IMR-90 (cell line): Measurements from ENCODE around the gene ZCCHC14. TPM values are rescaled to one million over a fixed set of nuclear protein-coding genes. Genes with fewer than 3 reads are reported as not detected.
A peak's percentile ranks its signal among the peaks of the same experiment; 100 is the strongest.

Source experiments
- ATAC-seq: fragments of 200-7000 bp; cut with Tn5 transposase; 2 replicates; pipeline ENCODE4 v1.9.1; 2020; ENCODE audit warnings: low read depth, mild to moderate bottlenecking, moderate library complexity
- BruUV-seq: library from RNA; stranded (reverse); fragments of 400-500 nt; replicated peaks from 2 replicates; lab custom pipeline; 2021; lab: Mats Ljungman, UMichigan
- CTCF ChIA-PET: fragments of 300-600 bp; formaldehyde crosslinking; extraction: SDS; loops from one replicate; lab custom pipeline; 2021; ENCODE audit warnings: antibody characterized with exemption; lab: Yijun Ruan, JAX
- POLR2A ChIA-PET: fragments of 300-600 bp; sonication (Branson Sonifier 250); formaldehyde crosslinking; loops from one replicate; lab custom pipeline; 2022; ENCODE audit warnings: antibody characterized with exemption; ENCODE audit not compliant: unreplicated experiment; lab: Charles Lee
- DNase-seq: peaks from one replicate; pipeline ENCODE4 v3.0.0; 2013
- H2AFZ ChIP-seq: replicated peaks from 2 replicates; pipeline ENCODE3; 2013; ENCODE audit warnings: low read length, mild to moderate bottlenecking; ENCODE audit not compliant: poor library complexity
- H2AK5ac ChIP-seq: 2 replicates; pipeline ENCODE4 v1.6.1; 2013; ENCODE audit warnings: low read depth, low read length, inconsistent platforms
- H2AK9ac ChIP-seq: replicated peaks from 2 replicates; pipeline ENCODE3; 2013; ENCODE audit warnings: mild to moderate bottlenecking, low read depth, low read length, moderate library complexity; ENCODE audit not compliant: poor library complexity
- H2BK120ac ChIP-seq: 2 replicates; pipeline ENCODE4 v1.6.1; 2013; ENCODE audit warnings: low read depth, low read length, inconsistent platforms
- H2BK15ac ChIP-seq: 3 replicates; pipeline ENCODE4 v1.6.1; 2013; ENCODE audit warnings: low read depth, low read length, inconsistent platforms
- H2BK20ac ChIP-seq: 2 replicates; pipeline ENCODE4 v1.6.1; 2013; ENCODE audit warnings: low read depth, mild to moderate bottlenecking, inconsistent platforms, low read length, moderate library complexity
- H2BK5ac ChIP-seq: 2 replicates; pipeline ENCODE4 v1.6.1; 2013; ENCODE audit warnings: mild to moderate bottlenecking, low read depth, low read length, inconsistent platforms; ENCODE audit not compliant: poor library complexity, severe bottlenecking
- H3K14ac ChIP-seq: replicated peaks from 2 replicates; pipeline ENCODE4 v1.6.1; 2013; ENCODE audit warnings: low read depth, low read length, inconsistent platforms
- H3K18ac ChIP-seq: 2 replicates; pipeline ENCODE4 v1.6.1; 2013; ENCODE audit warnings: low read depth, low read length, control low read depth
- H3K23ac ChIP-seq: 2 replicates; pipeline ENCODE4 v1.6.1; 2013; ENCODE audit warnings: low read depth, low read length, inconsistent platforms
- H3K27ac ChIP-seq: 2 replicates; pipeline ENCODE4 v1.5.1; 2013; ENCODE audit warnings: mild to moderate bottlenecking, control low read depth, low read length; ENCODE audit not compliant: insufficient read depth
- H3K27me3 ChIP-seq: 2 replicates; pipeline ENCODE4 v1.6.1; 2013; ENCODE audit warnings: low read length; ENCODE audit not compliant: control insufficient read depth, insufficient read depth
- H3K36me3 ChIP-seq: 2 replicates; pipeline ENCODE4 v1.6.1; 2013; ENCODE audit warnings: low read length, mixed read lengths; ENCODE audit not compliant: control insufficient read depth, insufficient read depth
- H3K4ac ChIP-seq: 2 replicates; pipeline ENCODE4 v1.6.1; 2013; ENCODE audit warnings: low read depth, low read length, inconsistent platforms
- H3K4me1 ChIP-seq: 2 replicates; pipeline ENCODE4 v1.6.1; 2013; ENCODE audit warnings: low read length, mixed read lengths; ENCODE audit not compliant: control insufficient read depth, insufficient read depth
- H3K4me2 ChIP-seq: 2 replicates; pipeline ENCODE4 v1.6.1; 2013; ENCODE audit warnings: low read depth, mild to moderate bottlenecking, control low read depth, low read length, moderate library complexity
- H3K4me3 ChIP-seq: 2 replicates; pipeline ENCODE4 v1.5.1; 2013; ENCODE audit warnings: low read depth, mild to moderate bottlenecking, control low read depth, low read length, moderate library complexity; ENCODE audit not compliant: insufficient read depth
- H3K56ac ChIP-seq: 2 replicates; pipeline ENCODE4 v1.6.1; 2013; ENCODE audit warnings: low read length, inconsistent platforms; ENCODE audit not compliant: insufficient read depth; ENCODE audit errors: extremely low read depth
- H3K79me1 ChIP-seq, 2 experiments: 2 replicates each; pipeline ENCODE4 v1.6.1; 2013; ENCODE audit warnings: low read length in 2 of 2, inconsistent platforms in 1 of 2, low read depth in 1 of 2
- H3K9ac ChIP-seq: 2 replicates; pipeline ENCODE4 v1.6.1; 2013; ENCODE audit warnings: low read depth, low read length, control low read depth
- H3K9me1 ChIP-seq: 2 replicates; pipeline ENCODE4 v1.6.1; 2013; ENCODE audit warnings: low read length, inconsistent platforms; ENCODE audit not compliant: insufficient read depth
- H3K9me3 ChIP-seq: 2 replicates; pipeline ENCODE4 v1.6.1; 2013; ENCODE audit warnings: low read length; ENCODE audit not compliant: control insufficient read depth, insufficient read depth
- H4K20me1 ChIP-seq: 2 replicates; pipeline ENCODE4 v1.6.1; 2013; ENCODE audit warnings: low read length, inconsistent platforms; ENCODE audit not compliant: insufficient read depth
- H4K5ac ChIP-seq: 2 replicates; pipeline ENCODE4 v1.6.1; 2013; ENCODE audit warnings: mild to moderate bottlenecking, low read depth, low read length, control low read depth
- H4K8ac ChIP-seq, 2 experiments: 2 replicates each; pipeline ENCODE4 v1.6.1; 2013; ENCODE audit warnings: low read depth in 2 of 2, low read length in 2 of 2, control low read depth in 1 of 2, inconsistent platforms in 1 of 2
- H4K91ac ChIP-seq: 2 replicates; pipeline ENCODE4 v1.6.1; 2013; ENCODE audit warnings: low read depth, low read length, inconsistent platforms; ENCODE audit not compliant: insufficient read depth
- FOS ChIP-seq: fragments of 150-350 bp; IDR thresholded peaks from 2 replicates; pipeline ENCODE4 v1.6.1; 2016; ENCODE audit warnings: low read depth, low read length
- MAFK ChIP-seq: IDR thresholded peaks from 2 replicates; pipeline ENCODE4 v1.6.1; 2012; ENCODE audit warnings: low read depth, low read length, improper control_type of control experiment
- WGBS, 2 experiments: methylation state at CpG; one replicate each; pipeline versions ENCODE4 v1.1.5 to v1.1.7; 2013; ENCODE audit warnings: missing lambda C conversion rate in 2 of 2; ENCODE audit not compliant: insufficient read length in 1 of 2; ENCODE audit errors: extremely low coverage in 2 of 2; 5-methylcytosine and 5-hydroxymethylcytosine counted together
- dilution Hi-C: fragments of 300-500 bp; cut with HindIII; formaldehyde crosslinking; loops from one replicate; pipeline ENCODE4 v1.14.3; 2018; ENCODE audit warnings: low sequenced_read_pairs; ENCODE audit not compliant: unreplicated experiment
- in situ Hi-C: fragments of 300-500 bp; cut with MboI; formaldehyde crosslinking; loops from 3 replicates; pipeline ENCODE4 v1.14.3; 2019; ENCODE audit warnings: low sequenced_read_pairs, inconsistent platforms, mixed read lengths
- intact Hi-C: fragments of 100-400 bp; cut with micrococcal nuclease; formaldehyde crosslinking; loops from 2 replicates; pipeline ENCODE4 v1.10.0; 2022
- polyA plus RNA-seq, 3 experiments: library from polyadenylated mRNA; depleted of rRNA; stranded (reverse); fragments of >200 nt; gene quantifications; 2 replicates each; pipeline ENCODE4 v1.2.3, GENCODE V29; 2012; ENCODE audit warnings: low replicate concordance in 1 of 3
- total RNA-seq: library from RNA; depleted of rRNA; stranded (reverse); fragments of >200 nt; gene quantifications from 2 replicates; pipeline ENCODE4 v1.2.3, GENCODE V29; 2012
- TF ChIP-seq, protein P1 (sequence below): fragments of 150-350 bp; IDR thresholded peaks from 2 replicates; pipeline ENCODE4 v1.6.1; 2016; ENCODE audit warnings: low read depth, mild to moderate bottlenecking, low read length, moderate library complexity, borderline replicate concordance

ZCCHC14 gene
- total and polyA plus RNA-seq, 2 of the 4 experiments (the other 2 are of a cell fraction), result 2.5 to 5.3 TPM

- no TSS peak for BruUV-seq
- H2BK120ac ChIP-seq, result no peak overlapping the region
- H2AK9ac ChIP-seq, result no peak overlapping the region
- no peaks in the 10 kb centered on the region for H3K27me3 ChIP-seq
- peaks cover 16% of the 10 kb centered on the region for H3K4me1 ChIP-seq
- H4K20me1 ChIP-seq, result peaks cover 8% of the 10 kb centered on the region
- intact Hi-C loops, result no loop called here
- in situ Hi-C loops, result no loop called here
- H2BK5ac ChIP-seq, result no peak overlapping the region
- no peak overlapping the region for H3K14ac ChIP-seq
- peaks cover 25 to 84% of the 10 kb centered on the region in 2 experiments for H3K79me1 ChIP-seq
- H3K4ac ChIP-seq, result no peak overlapping the region
- POLR2A ChIA-PET, result no interaction called here
- no peak overlapping the region for H4K91ac ChIP-seq
- WGBS, 2 experiments, result no CpG with 5 or more reads among the region's 12 CpGs
- H3K9me3 ChIP-seq, result no peaks in the 10 kb centered on the region
- H3K56ac ChIP-seq, result no peak overlapping the region
- H3K9ac ChIP-seq, result no peak overlapping the region
- CTCF ChIA-PET, result interaction anchor here (0.7 to 1.0 kb wide), 2 partner anchors 48 to 129 kb away, joined by 3 to 6 read pairs; no protein-coding TSS in a partner anchor
- DNase-seq (peak; percentile 70), ATAC-seq (peak; percentile 81)
- dilution Hi-C loops, result no loop called here
- no peak overlapping the region for H3K4me3 ChIP-seq
- no peak overlapping the region for H2AFZ ChIP-seq
- no peak overlapping the region for H4K8ac ChIP-seq
- peaks cover 2% of the 10 kb centered on the region; the same call in 1 of the 2 replicates for H3K36me3 ChIP-seq
- H3K4me2 ChIP-seq, result no peak overlapping the region
- H3K18ac ChIP-seq, result no peak overlapping the region
- H3K9me1 ChIP-seq, result peaks cover 12% of the 10 kb centered on the region; the same call in 1 of the 2 replicates
- no peak overlapping the region for H4K5ac ChIP-seq
- H3K27ac ChIP-seq, result no peak overlapping the region
- H3K23ac ChIP-seq, result no peak overlapping the region
- H2AK5ac ChIP-seq, result no peak overlapping the region
- H2BK20ac ChIP-seq, result no peak overlapping the region; the same call in 1 of the 2 replicates
- H2BK15ac ChIP-seq, result no peak overlapping the region
- TF ChIP-seq MAFK (no peak), FOS (no peak)
- TF ChIP-seq, protein P1, sequence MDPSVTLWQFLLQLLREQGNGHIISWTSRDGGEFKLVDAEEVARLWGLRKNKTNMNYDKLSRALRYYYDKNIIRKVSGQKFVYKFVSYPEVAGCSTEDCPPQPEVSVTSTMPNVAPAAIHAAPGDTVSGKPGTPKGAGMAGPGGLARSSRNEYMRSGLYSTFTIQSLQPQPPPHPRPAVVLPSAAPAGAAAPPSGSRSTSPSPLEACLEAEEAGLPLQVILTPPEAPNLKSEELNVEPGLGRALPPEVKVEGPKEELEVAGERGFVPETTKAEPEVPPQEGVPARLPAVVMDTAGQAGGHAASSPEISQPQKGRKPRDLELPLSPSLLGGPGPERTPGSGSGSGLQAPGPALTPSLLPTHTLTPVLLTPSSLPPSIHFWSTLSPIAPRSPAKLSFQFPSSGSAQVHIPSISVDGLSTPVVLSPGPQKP, result no peak
Measured at GRCh38 chr16:87441886-87442580, 50.8 kb downstream of the ZCCHC14 start.
